Measurements from ENCODE around the gene NRXN3. TPM values are rescaled to one million over a fixed set of nuclear protein-coding genes. Genes with fewer than 3 reads are reported as not detected.

NRXN3 gene
- total RNA-seq, 1 experiment from 2014 or later, result 1.1 TPM

GRCh38 chr14:79165471-79166090 is 995.4 kb downstream of the NRXN3 start:
- Histone ChIP-seq H3F3A (ENCODE audit: low read length, unreplicated experiment) (no peaks in the 10 kb centered on the region), H3K27ac (ENCODE audit: low read length) (no peak overlapping the region), H3K27me3 (ENCODE audit: low read length) (no peaks in the 10 kb centered on the region), H2AFZ (ENCODE audit: low read length) (no peak overlapping the region), H3K79me2 (ENCODE audit: low read length) (no peaks in the 10 kb centered on the region), H3K9me2 (replicated peaks; ENCODE audit: low read length) (no peaks in the 10 kb centered on the region), H3K4me3 (ENCODE audit: low read length) (no peak overlapping the region), H4K20me1 (ENCODE audit: low read length) (no peaks in the 10 kb centered on the region), H3K4me1 (ENCODE audit: insufficient read depth, low read length) (no peaks in the 10 kb centered on the region), H3K9me3 (ENCODE audit: low read length) (no peaks in the 10 kb centered on the region), H3K4me2 (ENCODE audit: low read length) (no peak overlapping the region), H3K9ac (ENCODE audit: low read length) (no peak overlapping the region), H3K36me3 (ENCODE audit: low read depth, low read length) (no peaks in the 10 kb centered on the region)
- BruUV-seq (replicated peaks), result no TSS peak
- ATAC-seq (no peak), DNase-seq (no peak)
- no peak for TF ChIP-seq EZH2phosphoT487 (IDR thresholded peaks at IDR 0.05; ENCODE audit: borderline replicate concordance, low read length)
- intact Hi-C loops (cut with micrococcal nuclease), result no loop called here
- ChIA-PET POLR2A (ENCODE audit: unreplicated experiment) (no interaction called here), CTCF (no interaction called here)

- Histone ChIP-seq H3K27me3 (ENCODE audit: low read length) (no peaks in the 10 kb centered on the region), H3K4me3 (ENCODE audit: low read length) (no peak overlapping the region), H3K9me2 (replicated peaks; ENCODE audit: low read length) (no peaks in the 10 kb centered on the region), H3K4me1 (ENCODE audit: insufficient read depth, low read length) (no peaks in the 10 kb centered on the region), H3K27ac (ENCODE audit: low read length) (no peak overlapping the region), H3K9ac (ENCODE audit: low read length) (no peak overlapping the region), H3K36me3 (ENCODE audit: low read depth, low read length) (no peaks in the 10 kb centered on the region), H4K20me1 (ENCODE audit: low read length) (no peaks in the 10 kb centered on the region), H3K79me2 (ENCODE audit: low read length) (no peaks in the 10 kb centered on the region), H3K4me2 (ENCODE audit: low read length) (no peak overlapping the region), H3F3A (ENCODE audit: low read length, unreplicated experiment) (no peaks in the 10 kb centered on the region), H2AFZ (ENCODE audit: low read length) (no peak overlapping the region), H3K9me3 (ENCODE audit: low read length) (no peaks in the 10 kb centered on the region)
- DNase-seq, result no peak
- ATAC-seq, result no peak
- intact Hi-C loops (cut with micrococcal nuclease), result no loop called here
- CTCF ChIA-PET, result no interaction called here
- no TSS peak for BruUV-seq (replicated peaks)
- TF ChIP-seq EZH2phosphoT487 (IDR thresholded peaks at IDR 0.05; ENCODE audit: borderline replicate concordance, low read length) (no peak), EZH2 (IDR thresholded peaks at IDR 0.05; ENCODE audit: low read length, unreplicated experiment) (no peak)
- TF ChIP-seq, protein P1, sequence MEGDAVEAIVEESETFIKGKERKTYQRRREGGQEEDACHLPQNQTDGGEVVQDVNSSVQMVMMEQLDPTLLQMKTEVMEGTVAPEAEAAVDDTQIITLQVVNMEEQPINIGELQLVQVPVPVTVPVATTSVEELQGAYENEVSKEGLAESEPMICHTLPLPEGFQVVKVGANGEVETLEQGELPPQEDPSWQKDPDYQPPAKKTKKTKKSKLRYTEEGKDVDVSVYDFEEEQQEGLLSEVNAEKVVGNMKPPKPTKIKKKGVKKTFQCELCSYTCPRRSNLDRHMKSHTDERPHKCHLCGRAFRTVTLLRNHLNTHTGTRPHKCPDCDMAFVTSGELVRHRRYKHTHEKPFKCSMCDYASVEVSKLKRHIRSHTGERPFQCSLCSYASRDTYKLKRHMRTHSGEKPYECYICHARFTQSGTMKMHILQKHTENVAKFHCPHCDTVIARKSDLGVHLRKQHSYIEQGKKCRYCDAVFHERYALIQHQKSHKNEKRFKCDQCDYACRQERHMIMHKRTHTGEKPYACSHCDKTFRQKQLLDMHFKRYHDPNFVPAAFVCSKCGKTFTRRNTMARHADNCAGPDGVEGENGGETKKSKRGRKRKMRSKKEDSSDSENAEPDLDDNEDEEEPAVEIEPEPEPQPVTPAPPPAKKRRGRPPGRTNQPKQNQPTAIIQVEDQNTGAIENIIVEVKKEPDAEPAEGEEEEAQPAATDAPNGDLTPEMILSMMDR (conservative IDR thresholded peaks at IDR 0.05; ENCODE audit: low read depth, low read length), result no peak
- POLR2A ChIA-PET (ENCODE audit: unreplicated experiment), result no interaction called here
Measured at GRCh38 chr14:79166171-79166570, 996.0 kb downstream of the NRXN3 start.

DNA sequence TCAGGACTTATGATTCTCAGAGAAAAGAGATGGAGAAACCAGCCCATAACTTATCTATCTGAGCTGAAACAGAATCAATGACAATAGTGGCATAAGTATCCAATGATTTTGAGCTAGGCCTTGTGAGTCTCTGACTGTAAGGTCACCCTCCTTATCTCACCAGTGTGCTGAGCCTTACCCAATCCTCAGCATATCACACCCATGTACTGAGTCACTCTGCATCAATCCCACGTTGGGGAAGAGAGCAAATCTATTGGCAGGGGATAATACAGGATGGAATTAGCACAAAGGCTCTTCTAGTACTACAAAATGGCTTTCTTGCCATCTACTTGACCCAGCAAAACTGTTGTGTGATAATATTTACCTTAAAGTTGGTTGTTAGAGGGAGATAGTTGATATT is 997.8 kb downstream of the NRXN3 start:
- Histone ChIP-seq H3F3A (ENCODE audit: low read length, unreplicated experiment) (no peaks in the 10 kb centered on the region), H3K27me3 (ENCODE audit: low read length) (no peaks in the 10 kb centered on the region), H3K27ac (ENCODE audit: low read length) (no peak overlapping the region), H3K79me2 (ENCODE audit: low read length) (no peaks in the 10 kb centered on the region), H3K9me2 (replicated peaks; ENCODE audit: low read length) (no peaks in the 10 kb centered on the region), H3K4me2 (ENCODE audit: low read length) (no peak overlapping the region), H2AFZ (ENCODE audit: low read length) (no peak overlapping the region), H3K9ac (ENCODE audit: low read length) (no peak overlapping the region), H3K4me1 (ENCODE audit: insufficient read depth, low read length) (no peaks in the 10 kb centered on the region), H4K20me1 (ENCODE audit: low read length) (no peaks in the 10 kb centered on the region), H3K4me3 (ENCODE audit: low read length) (no peak overlapping the region), H3K9me3 (ENCODE audit: low read length) (no peaks in the 10 kb centered on the region), H3K36me3 (ENCODE audit: low read depth, low read length) (no peaks in the 10 kb centered on the region)
- CTCF ChIA-PET, result no interaction called here
- POLR2A ChIA-PET (ENCODE audit: unreplicated experiment), result no interaction called here
- DNase-seq (no peak), ATAC-seq (no peak)
- no peak for TF ChIP-seq EZH2 (IDR thresholded peaks at IDR 0.05; ENCODE audit: low read length, unreplicated experiment)
- no peak for TF ChIP-seq EZH2phosphoT487 (IDR thresholded peaks at IDR 0.05; ENCODE audit: borderline replicate concordance, low read length)
- TF ChIP-seq, protein P1 (conservative IDR thresholded peaks at IDR 0.05; ENCODE audit: low read depth, low read length), result no peak
- no TSS peak for BruUV-seq (replicated peaks)
- intact Hi-C loops (cut with micrococcal nuclease), result no loop called here
